ENCODE measurements around the gene TMEM63B.
"Not testable (repeated sequence)": the region's sequence is repeated elsewhere in the genome, so short reads cannot be mapped to it uniquely, and the experiment has no call there.

Gene TMEM63B

GRCh38 chr6:44135875-44136274 lies 8.5 kb downstream of the TMEM63B start:
- Mint-ChIP-seq H3K4me1 (peaks cover 12 to 24% of the 10 kb centered on the region in 2 donors), H3K36me3 (peaks cover 42 to 55% of the 10 kb centered on the region in 2 donors), H3K4me3 (no peak overlapping the region), H3K9me3 (no peaks in the 10 kb centered on the region), H3K27ac (no peak overlapping the region), H3K27me3 (no peaks in the 10 kb centered on the region)
- no peak for DNase-seq
- no peak for ATAC-seq (replicated peaks)

DNA sequence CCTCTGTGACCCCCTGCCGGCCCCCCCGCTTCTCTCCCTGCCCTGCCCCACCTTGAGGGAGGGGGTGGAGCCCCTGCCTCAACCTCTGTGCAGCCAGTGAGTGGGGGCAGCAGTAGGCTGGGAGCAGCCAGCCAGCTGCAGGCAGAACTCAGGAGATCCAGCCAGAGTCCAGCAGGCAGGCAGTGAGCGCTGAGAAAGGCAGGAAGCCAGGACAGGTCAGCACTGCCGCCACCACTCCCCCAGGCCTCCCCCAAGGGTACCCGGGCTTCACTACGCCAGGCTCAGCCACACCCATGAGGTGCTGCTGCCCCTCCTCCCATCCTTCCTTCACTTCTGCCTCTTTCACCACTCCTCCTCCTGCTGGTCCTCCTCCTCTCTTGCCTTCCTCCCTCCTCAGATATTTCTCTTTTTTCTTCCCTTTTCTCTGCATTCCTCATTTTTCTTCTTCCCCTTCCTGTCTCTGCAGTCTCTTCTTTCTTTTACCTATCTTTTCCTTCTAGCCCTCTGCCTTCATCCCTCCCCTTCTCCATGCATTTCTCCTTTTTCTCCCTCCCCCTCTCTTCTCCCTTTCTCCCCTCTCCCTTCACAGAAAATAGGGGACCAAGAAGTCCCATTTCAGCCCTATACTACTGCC lies 11.5 kb downstream of the TMEM63B start:
- Mint-ChIP-seq H3K27ac (no peak overlapping the region), H3K36me3 (peaks cover 56 to 68% of the 10 kb centered on the region in 2 donors), H3K4me1 (peaks cover 2 to 3% of the 10 kb centered on the region in 2 donors), H3K9me3 (no peaks in the 10 kb centered on the region), H3K4me3 (no peak overlapping the region), H3K27me3 (no peaks in the 10 kb centered on the region)
- DNase-seq (no peak), ATAC-seq (replicated peaks) (no peak)

GRCh38 chr6:44139351-44139743 lies 12.0 kb downstream of the TMEM63B start:
- H3K4me1 Mint-ChIP-seq, result peaks cover 0 to 3% of the 10 kb centered on the region in 2 donors
- H3K36me3 Mint-ChIP-seq, result peaks cover 57 to 74% of the 10 kb centered on the region in 2 donors
- H3K9me3 Mint-ChIP-seq, result no peaks in the 10 kb centered on the region
- H3K27me3 Mint-ChIP-seq, result no peaks in the 10 kb centered on the region
- H3K27ac Mint-ChIP-seq, result no peak overlapping the region
- H3K4me3 Mint-ChIP-seq, result no peak overlapping the region
- DNase-seq (no peak), ATAC-seq (replicated peaks) (no peak)

DNA sequence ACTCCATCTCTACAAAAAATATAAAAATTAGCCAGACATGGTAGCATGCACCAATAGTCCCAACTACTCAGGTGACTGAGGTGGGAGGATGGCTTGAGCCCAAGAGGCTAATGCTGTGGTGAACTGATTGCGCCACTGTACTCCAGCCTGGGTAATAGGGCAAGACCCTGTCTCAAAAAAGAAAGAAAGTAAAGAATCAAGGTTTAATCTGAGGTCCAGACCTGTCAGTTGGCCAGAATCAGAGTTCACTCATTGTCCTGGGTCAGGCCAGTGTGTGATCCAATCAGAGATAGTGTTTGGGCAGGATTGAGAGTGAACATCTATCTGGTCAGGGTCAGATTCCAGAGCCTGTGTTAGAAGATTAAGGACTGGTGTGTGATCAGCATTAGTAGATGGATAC lies 15.5 kb downstream of the TMEM63B start:
- no peak for DNase-seq
- Mint-ChIP-seq H3K4me1 (peaks cover 0 to 3% of the 10 kb centered on the region in 2 donors), H3K27ac (no peak overlapping the region), H3K27me3 (no peaks in the 10 kb centered on the region), H3K36me3 (peaks cover 49 to 63% of the 10 kb centered on the region in 2 donors), H3K4me3 (no peak overlapping the region), H3K9me3 (no peaks in the 10 kb centered on the region)
- ATAC-seq (replicated peaks), result no peak

DNA sequence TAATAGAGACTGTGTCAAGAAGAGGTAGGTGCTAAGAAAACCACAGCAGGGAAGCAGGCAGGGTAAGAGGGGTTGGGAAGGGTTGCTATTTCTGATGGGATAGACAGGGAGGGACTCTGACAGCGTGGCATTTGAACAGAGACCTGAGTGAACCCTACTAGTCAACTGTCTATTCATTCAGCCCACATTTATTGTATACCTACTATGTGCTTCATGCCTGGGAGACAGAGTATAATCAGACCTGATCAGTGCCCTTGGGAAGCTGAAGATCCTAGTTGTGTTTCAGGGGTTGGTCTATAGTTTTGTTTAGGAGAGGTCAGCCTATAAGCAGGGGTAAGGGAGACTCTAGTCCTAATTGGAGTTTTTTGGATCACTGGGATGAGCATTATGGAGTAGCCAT lies 16.4 kb downstream of the TMEM63B start:
- peaks cover 49 to 68% of the 10 kb centered on the region in 2 donors for H3K36me3 Mint-ChIP-seq

GRCh38 chr6:44144536-44144935 lies 17.2 kb downstream of the TMEM63B start:
- not testable (repeated sequence) for H3K4me1 Mint-ChIP-seq; H3K4me3 Mint-ChIP-seq; ATAC-seq (replicated peaks); H3K9me3 Mint-ChIP-seq; H3K27me3 Mint-ChIP-seq; H3K27ac Mint-ChIP-seq; DNase-seq
- peaks cover 48 to 65% of the 10 kb centered on the region in 2 donors for H3K36me3 Mint-ChIP-seq

More for the DNA sequence above, 16.4 kb downstream of the TMEM63B start:
- H3K27ac Mint-ChIP-seq, result no peak overlapping the region
- no peak overlapping the region for H3K4me3 Mint-ChIP-seq
- DNase-seq, result no peak
- H3K4me1 Mint-ChIP-seq, result peaks cover 0 to 3% of the 10 kb centered on the region in 2 donors
- no peaks in the 10 kb centered on the region for H3K9me3 Mint-ChIP-seq
- no peaks in the 10 kb centered on the region for H3K27me3 Mint-ChIP-seq
- no peak for ATAC-seq (replicated peaks)

DNA sequence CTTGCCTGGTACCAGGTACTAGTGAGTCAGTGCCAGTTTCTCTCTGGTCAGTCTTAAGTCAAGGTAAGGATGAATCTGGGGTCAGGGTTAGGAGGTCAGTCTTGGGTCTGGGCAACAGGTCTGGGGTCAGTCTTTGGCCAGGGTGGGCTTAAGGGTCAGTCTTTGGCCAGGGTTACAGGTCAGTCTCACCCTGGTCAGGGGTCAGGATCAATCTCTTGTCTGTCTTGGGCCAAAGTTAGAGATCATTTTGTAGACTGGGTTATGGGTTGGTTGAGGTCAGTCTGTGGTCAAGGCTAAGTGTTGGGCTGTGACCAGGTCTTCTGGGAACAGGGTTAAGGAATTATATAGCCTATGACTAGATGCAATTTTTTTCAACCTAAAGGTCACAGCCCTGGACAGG lies 18.5 kb downstream of the TMEM63B start:
- ATAC-seq (replicated peaks) (no peak), DNase-seq (no peak)
- Mint-ChIP-seq H3K4me1 (peaks cover 11% of the 10 kb centered on the region in 2 donors), H3K27ac (no peak overlapping the region), H3K36me3 (peaks cover 48 to 65% of the 10 kb centered on the region in 2 donors), H3K9me3 (no peaks in the 10 kb centered on the region), H3K4me3 (no peak overlapping the region), H3K27me3 (no peaks in the 10 kb centered on the region)

DNA sequence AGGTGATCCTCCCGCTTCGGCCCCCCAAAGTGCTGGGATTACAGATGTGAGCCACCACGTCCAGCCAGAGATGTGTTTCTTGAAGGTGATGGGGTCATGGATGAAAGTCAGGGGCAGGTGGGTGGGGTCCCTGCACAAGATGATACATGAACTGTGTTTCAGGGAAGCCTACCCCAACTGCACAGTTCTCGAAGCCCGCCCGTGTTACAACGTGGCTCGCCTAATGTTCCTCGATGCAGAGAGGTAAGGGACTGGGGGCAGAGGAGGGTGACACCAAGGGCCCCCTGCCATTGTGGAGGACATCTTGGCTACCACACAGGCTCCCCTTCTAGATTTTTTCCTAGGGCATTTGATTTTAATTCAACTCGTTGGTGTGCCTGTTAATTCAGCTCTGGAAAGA lies 19.3 kb downstream of the TMEM63B start:
- no peak for ATAC-seq (replicated peaks)

DNA sequence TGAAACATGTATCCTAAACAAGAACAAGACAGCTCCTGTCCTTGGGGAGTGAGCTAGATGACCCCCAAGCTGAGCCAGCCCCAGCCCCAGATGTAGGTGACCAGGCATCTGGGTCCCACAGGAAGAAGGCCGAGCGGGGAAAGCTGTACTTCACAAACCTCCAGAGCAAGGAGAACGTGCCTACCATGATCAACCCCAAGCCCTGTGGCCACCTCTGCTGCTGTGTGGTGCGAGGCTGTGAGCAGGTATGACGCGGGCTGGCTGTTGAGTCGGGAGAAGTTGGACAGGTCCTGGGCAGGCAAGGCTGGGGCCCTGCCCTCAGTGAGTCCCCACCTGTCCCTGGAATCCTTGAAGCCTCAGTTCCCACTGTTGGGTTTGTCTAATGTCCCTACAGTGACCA lies 19.9 kb downstream of the TMEM63B start:
- Mint-ChIP-seq H3K27me3 (no peaks in the 10 kb centered on the region), H3K27ac (no peak overlapping the region), H3K9me3 (no peaks in the 10 kb centered on the region), H3K36me3 (peaks cover 42 to 62% of the 10 kb centered on the region in 2 donors), H3K4me3 (no peak overlapping the region), H3K4me1 (peaks cover 24% of the 10 kb centered on the region in 2 donors)
- no peak for DNase-seq
- ATAC-seq (replicated peaks), result no peak

More for the DNA sequence above, 19.3 kb downstream of the TMEM63B start:
- no peak overlapping the region for H3K4me3 Mint-ChIP-seq
- no peaks in the 10 kb centered on the region for H3K9me3 Mint-ChIP-seq
- peaks cover 42 to 63% of the 10 kb centered on the region in 2 donors for H3K36me3 Mint-ChIP-seq
- no peaks in the 10 kb centered on the region for H3K27me3 Mint-ChIP-seq
- no peak for DNase-seq
- peaks cover 20% of the 10 kb centered on the region in 2 donors for H3K4me1 Mint-ChIP-seq
- H3K27ac Mint-ChIP-seq, result no peak overlapping the region

DNA sequence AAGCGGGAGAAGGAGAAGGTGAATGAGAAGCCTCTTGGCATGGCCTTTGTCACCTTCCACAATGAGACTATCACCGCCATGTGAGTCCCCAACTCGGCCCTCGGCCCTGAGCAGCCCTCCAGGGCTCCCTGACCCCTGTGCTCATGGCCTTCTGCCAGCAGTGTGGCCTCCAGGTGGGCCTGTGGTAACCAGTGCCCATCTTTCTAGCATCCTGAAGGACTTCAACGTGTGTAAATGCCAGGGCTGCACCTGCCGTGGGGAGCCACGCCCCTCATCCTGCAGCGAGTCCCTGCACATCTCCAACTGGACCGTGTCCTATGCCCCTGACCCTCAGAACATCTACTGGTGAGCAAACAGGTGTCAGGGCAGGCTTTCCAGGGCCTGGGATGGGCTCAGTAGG lies 21.0 kb downstream of the TMEM63B start:
- Mint-ChIP-seq H3K9me3 (no peaks in the 10 kb centered on the region), H3K27ac (no peak overlapping the region), H3K4me3 (no peak overlapping the region), H3K36me3 (peaks cover 40 to 61% of the 10 kb centered on the region in 2 donors), H3K27me3 (no peaks in the 10 kb centered on the region), H3K4me1 (peaks cover 24% of the 10 kb centered on the region in 2 donors)
- DNase-seq (no peak), ATAC-seq (replicated peaks) (no peak)

- Mint-ChIP-seq H3K36me3 (peaks cover 33 to 55% of the 10 kb centered on the region in 2 donors), H3K27ac (no peak overlapping the region), H3K9me3 (no peaks in the 10 kb centered on the region), H3K27me3 (no peaks in the 10 kb centered on the region), H3K4me1 (peaks cover 24% of the 10 kb centered on the region in 2 donors), H3K4me3 (no peak overlapping the region)
- DNase-seq (no peak), ATAC-seq (replicated peaks) (no peak)
These were observed 22.1 kb downstream of the TMEM63B start for GRCh38 chr6:44149369-44150012.

DNA sequence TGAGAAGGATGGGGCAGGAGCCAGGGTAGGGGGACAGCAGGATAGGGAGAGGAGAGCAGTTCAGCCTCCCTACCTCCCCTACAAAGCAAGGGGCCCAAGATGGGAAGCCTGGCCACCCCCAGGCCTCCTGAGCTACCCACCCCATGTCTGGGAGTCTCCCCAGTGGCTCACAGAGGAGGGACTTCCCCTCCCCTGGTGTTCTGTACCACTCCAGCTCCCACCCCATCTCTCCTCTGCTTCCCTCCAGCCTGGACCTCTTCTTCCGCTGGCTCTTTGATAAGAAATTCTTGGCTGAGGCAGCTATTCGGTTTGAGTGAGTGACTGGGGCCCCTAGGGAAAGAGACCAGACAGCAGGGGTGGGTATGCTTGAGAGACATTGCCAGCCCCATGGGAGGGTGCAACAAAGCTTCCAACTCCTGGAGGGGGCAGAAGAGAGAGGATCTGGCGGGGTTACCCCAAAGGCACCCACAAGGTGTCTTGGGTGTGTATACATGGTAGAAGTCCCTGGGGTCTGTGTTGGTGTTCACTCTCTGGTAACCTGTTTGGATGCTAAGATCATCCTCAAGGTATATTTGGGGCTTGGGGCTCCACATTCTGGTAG lies 23.1 kb downstream of the TMEM63B start:
- peak overlapping the region; percentile 9 to 28 for H3K4me3 Mint-ChIP-seq
- H3K36me3 Mint-ChIP-seq, result peaks cover 34 to 58% of the 10 kb centered on the region in 2 donors
- H3K27me3 Mint-ChIP-seq, result no peaks in the 10 kb centered on the region
- H3K9me3 Mint-ChIP-seq, result no peaks in the 10 kb centered on the region
- H3K4me1 Mint-ChIP-seq, result peaks cover 24% of the 10 kb centered on the region in 2 donors
- peak overlapping the region; percentile 68 for H3K27ac Mint-ChIP-seq
- DNase-seq, result peak; percentile 48
- peak; percentile 69 to 76 for ATAC-seq (replicated peaks)

- Mint-ChIP-seq H3K27ac (peak overlapping the region; percentile 68), H3K9me3 (no peaks in the 10 kb centered on the region), H3K4me1 (peaks cover 24% of the 10 kb centered on the region in 2 donors), H3K36me3 (peaks cover 32 to 50% of the 10 kb centered on the region in 2 donors), H3K4me3 (peak overlapping the region; percentile 25 to 28), H3K27me3 (no peaks in the 10 kb centered on the region)
- DNase-seq, result peak; percentile 68
- ATAC-seq (replicated peaks), result peak; percentile 79 to 81
These were observed 24.2 kb downstream of the TMEM63B start for GRCh38 chr6:44151348-44152108.

GRCh38 chr6:44152109-44152461 lies 24.7 kb downstream of the TMEM63B start:
- H3K9me3 Mint-ChIP-seq, result no peaks in the 10 kb centered on the region
- ATAC-seq (replicated peaks) (peak in 1 of 2 donors; percentile 1), DNase-seq (no peak)
- peaks cover 27 to 46% of the 10 kb centered on the region in 2 donors for H3K36me3 Mint-ChIP-seq
- no peak overlapping the region for H3K27ac Mint-ChIP-seq
- H3K4me1 Mint-ChIP-seq, result peaks cover 24% of the 10 kb centered on the region in 2 donors
- no peak overlapping the region for H3K4me3 Mint-ChIP-seq
- H3K27me3 Mint-ChIP-seq, result no peaks in the 10 kb centered on the region
